ENCODE data around the gene DGKZ.

Gene DGKZ

GRCh38 chr11:46382646-46383403, 35.6 kb downstream of the DGKZ start:
- no peak overlapping the region for H2AFZ ChIP-seq (ENCODE audit: low read length)
- TF ChIP-seq, protein P1, sequence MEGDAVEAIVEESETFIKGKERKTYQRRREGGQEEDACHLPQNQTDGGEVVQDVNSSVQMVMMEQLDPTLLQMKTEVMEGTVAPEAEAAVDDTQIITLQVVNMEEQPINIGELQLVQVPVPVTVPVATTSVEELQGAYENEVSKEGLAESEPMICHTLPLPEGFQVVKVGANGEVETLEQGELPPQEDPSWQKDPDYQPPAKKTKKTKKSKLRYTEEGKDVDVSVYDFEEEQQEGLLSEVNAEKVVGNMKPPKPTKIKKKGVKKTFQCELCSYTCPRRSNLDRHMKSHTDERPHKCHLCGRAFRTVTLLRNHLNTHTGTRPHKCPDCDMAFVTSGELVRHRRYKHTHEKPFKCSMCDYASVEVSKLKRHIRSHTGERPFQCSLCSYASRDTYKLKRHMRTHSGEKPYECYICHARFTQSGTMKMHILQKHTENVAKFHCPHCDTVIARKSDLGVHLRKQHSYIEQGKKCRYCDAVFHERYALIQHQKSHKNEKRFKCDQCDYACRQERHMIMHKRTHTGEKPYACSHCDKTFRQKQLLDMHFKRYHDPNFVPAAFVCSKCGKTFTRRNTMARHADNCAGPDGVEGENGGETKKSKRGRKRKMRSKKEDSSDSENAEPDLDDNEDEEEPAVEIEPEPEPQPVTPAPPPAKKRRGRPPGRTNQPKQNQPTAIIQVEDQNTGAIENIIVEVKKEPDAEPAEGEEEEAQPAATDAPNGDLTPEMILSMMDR (IDR thresholded peaks at IDR 0.05; ENCODE audit: low read length), result peak; percentile 63; the same call in 1 of the 2 replicates
- TF ChIP-seq EZH2 (IDR thresholded peaks at IDR 0.05; ENCODE audit: borderline replicate concordance, low read length), result no peak
- no peaks in the 10 kb centered on the region for H3K27me3 ChIP-seq (ENCODE audit: insufficient read depth, low read length)
- H3K9me2 ChIP-seq (ENCODE audit: low read depth, low read length), result no peaks in the 10 kb centered on the region
- H4K20me1 ChIP-seq (ENCODE audit: insufficient read depth, low read length), result no peaks in the 10 kb centered on the region
- H3K27ac ChIP-seq (ENCODE audit: low read depth, low read length, poor library complexity, severe bottlenecking), result no peak overlapping the region
- no peaks in the 10 kb centered on the region for H3K9me3 ChIP-seq (ENCODE audit: low read length)
- peaks cover 12% of the 10 kb centered on the region for H3K36me3 ChIP-seq (ENCODE audit: insufficient read depth, low read length)
- H3F3A ChIP-seq (ENCODE audit: insufficient read depth, low read length), result no peaks in the 10 kb centered on the region
- H3K79me2 ChIP-seq (ENCODE audit: insufficient read depth, low read length), result no peaks in the 10 kb centered on the region
- H3K9ac ChIP-seq (ENCODE audit: low read length), result no peak overlapping the region
- peaks cover 17% of the 10 kb centered on the region for H3K4me1 ChIP-seq (ENCODE audit: insufficient read depth, low read length, severe bottlenecking)
- peak overlapping the region; percentile 41; the same call in 1 of the 2 replicates for H3K4me2 ChIP-seq (ENCODE audit: low read length)
- no peak overlapping the region for H3K4me3 ChIP-seq (ENCODE audit: low read depth, low read length, poor library complexity, severe bottlenecking)

- no peaks in the 10 kb centered on the region for H3F3A ChIP-seq (ENCODE audit: insufficient read depth, low read length)
- H3K27me3 ChIP-seq (ENCODE audit: insufficient read depth, low read length), result no peaks in the 10 kb centered on the region
- H3K27ac ChIP-seq (ENCODE audit: low read depth, low read length, poor library complexity, severe bottlenecking), result no peak overlapping the region
- no peaks in the 10 kb centered on the region for H3K9me3 ChIP-seq (ENCODE audit: low read length)
- H3K79me2 ChIP-seq (ENCODE audit: insufficient read depth, low read length), result no peaks in the 10 kb centered on the region
- no peaks in the 10 kb centered on the region for H4K20me1 ChIP-seq (ENCODE audit: insufficient read depth, low read length)
- H3K36me3 ChIP-seq (ENCODE audit: insufficient read depth, low read length), result peaks cover 6% of the 10 kb centered on the region
- H3K9ac ChIP-seq (ENCODE audit: low read length), result no peak overlapping the region
- H3K9me2 ChIP-seq (ENCODE audit: low read depth, low read length), result no peaks in the 10 kb centered on the region
- TF ChIP-seq, protein P1 (IDR thresholded peaks at IDR 0.05; ENCODE audit: low read length), result no peak
- TF ChIP-seq EZH2 (IDR thresholded peaks at IDR 0.05; ENCODE audit: borderline replicate concordance, low read length), result no peak
- H3K4me2 ChIP-seq (ENCODE audit: low read length), result no peak overlapping the region
- H3K4me3 ChIP-seq (ENCODE audit: low read depth, low read length, poor library complexity, severe bottlenecking), result no peak overlapping the region
- peaks cover 17% of the 10 kb centered on the region for H3K4me1 ChIP-seq (ENCODE audit: insufficient read depth, low read length, severe bottlenecking)
- no peak overlapping the region for H2AFZ ChIP-seq (ENCODE audit: low read length)
Measured at GRCh38 chr11:46383404-46383758, 36.1 kb downstream of the DGKZ start.

DNA sequence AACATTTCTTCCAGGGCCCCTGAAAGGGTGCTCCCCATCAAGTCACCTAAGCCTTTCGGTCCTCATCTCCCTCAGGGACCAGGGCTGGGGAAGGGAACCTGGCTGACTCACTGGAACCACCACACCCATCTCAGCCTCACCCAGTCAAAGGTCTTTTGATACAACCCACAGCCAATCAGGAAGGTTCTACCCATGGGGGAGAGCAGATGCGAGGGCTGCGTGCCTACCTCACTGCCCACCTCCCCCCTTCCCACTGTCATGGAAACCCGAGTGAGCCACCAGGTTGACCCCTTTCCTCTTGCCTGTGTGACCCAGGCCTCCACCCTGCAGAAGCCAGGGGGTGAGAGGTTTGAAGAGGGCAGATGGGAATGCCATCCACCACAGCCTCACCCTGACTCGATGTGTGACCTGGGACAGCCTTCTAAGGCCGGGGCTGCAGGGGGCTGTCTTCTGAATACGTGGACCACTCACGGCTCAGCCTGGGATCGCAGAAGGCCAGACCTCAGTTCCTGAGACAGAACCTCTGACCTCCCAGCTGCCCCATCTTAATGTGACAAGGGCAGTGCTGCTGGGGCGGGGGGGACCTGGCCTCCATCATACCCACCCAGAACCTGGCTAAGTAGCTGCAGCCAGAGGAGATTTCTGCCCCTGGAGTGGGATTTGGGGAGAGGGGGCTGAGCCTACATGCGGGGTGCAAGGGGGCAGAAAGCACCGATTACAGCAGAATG, 36.9 kb downstream of the DGKZ start:
- no peaks in the 10 kb centered on the region for H4K20me1 ChIP-seq (ENCODE audit: insufficient read depth, low read length)
- no peak overlapping the region for H3K4me2 ChIP-seq (ENCODE audit: low read length)
- no peaks in the 10 kb centered on the region for H3K36me3 ChIP-seq (ENCODE audit: insufficient read depth, low read length)
- H3K79me2 ChIP-seq (ENCODE audit: insufficient read depth, low read length), result no peaks in the 10 kb centered on the region
- no peak overlapping the region for H3K27ac ChIP-seq (ENCODE audit: low read depth, low read length, poor library complexity, severe bottlenecking)
- H3K4me1 ChIP-seq (ENCODE audit: insufficient read depth, low read length, severe bottlenecking), result peaks cover 17% of the 10 kb centered on the region
- no peaks in the 10 kb centered on the region for H3K9me3 ChIP-seq (ENCODE audit: low read length)
- H2AFZ ChIP-seq (ENCODE audit: low read length), result no peak overlapping the region
- H3K27me3 ChIP-seq (ENCODE audit: insufficient read depth, low read length), result peaks cover 4% of the 10 kb centered on the region; the same call in 1 of the 2 replicates
- H3F3A ChIP-seq (ENCODE audit: insufficient read depth, low read length), result no peaks in the 10 kb centered on the region
- no peak overlapping the region for H3K9ac ChIP-seq (ENCODE audit: low read length)
- no peak for TF ChIP-seq EZH2 (IDR thresholded peaks at IDR 0.05; ENCODE audit: borderline replicate concordance, low read length)
- TF ChIP-seq, protein P1 (IDR thresholded peaks at IDR 0.05; ENCODE audit: low read length), result no peak
- H3K4me3 ChIP-seq (ENCODE audit: low read depth, low read length, poor library complexity, severe bottlenecking), result no peak overlapping the region
- no peaks in the 10 kb centered on the region for H3K9me2 ChIP-seq (ENCODE audit: low read depth, low read length)
